GM19240 (cell line): Measurements from ENCODE around the gene OR9Q1.

ENCODE experiments used
- DNase-seq: peaks from one replicate; pipeline ENCODE4 v3.0.0; 2011; ENCODE audit warnings: low spot score; ENCODE audit not compliant: insufficient read length

Gene OR9Q1

GRCh38 chr11:58030653-58031052 lies 7.0 kb downstream of the OR9Q1 start, which contains the start of gene OR6Q1:
Gene OR6Q1, plus strand, starts transcription at chr11:58030953. Its CDS starts 0 bp downstream, at chr11:58030953.
- no peak for DNase-seq

GRCh38 chr11:58034471-58034870 lies 10.8 kb downstream of the OR9Q1 start:
- DNase-seq: no peak

- no peak for DNase-seq
Measured at GRCh38 chr11:58039589-58039988, 15.9 kb downstream of the OR9Q1 start.

- no peak for DNase-seq
Measured at GRCh38 chr11:58043379-58043778, 19.7 kb downstream of the OR9Q1 start.

GRCh38 chr11:58046231-58046630 lies 22.6 kb downstream of the OR9Q1 start:
- DNase-seq: no peak

GRCh38 chr11:58047818-58048217 lies 24.1 kb downstream of the OR9Q1 start:
- no peak for DNase-seq

- DNase-seq: no peak
Measured at GRCh38 chr11:58055806-58056401, 32.2 kb downstream of the OR9Q1 start.

- DNase-seq: no peak
Measured at GRCh38 chr11:58057481-58057880, 33.8 kb downstream of the OR9Q1 start.

- no peak for DNase-seq
Measured at GRCh38 chr11:58058276-58059006, 34.8 kb downstream of the OR9Q1 start.

GRCh38 chr11:58059007-58059350 lies 35.3 kb downstream of the OR9Q1 start:
- DNase-seq: no peak

- no peak for DNase-seq
Measured at GRCh38 chr11:58060535-58060934, 36.9 kb downstream of the OR9Q1 start.

GRCh38 chr11:58060939-58061672 lies 37.4 kb downstream of the OR9Q1 start:
- DNase-seq: no peak

GRCh38 chr11:58061813-58062212 lies 38.1 kb downstream of the OR9Q1 start:
- DNase-seq: no peak

- DNase-seq: no peak
Measured at GRCh38 chr11:58067685-58068084, 44.0 kb downstream of the OR9Q1 start.

GRCh38 chr11:58068655-58069054 lies 45.0 kb downstream of the OR9Q1 start:
- no peak for DNase-seq

GRCh38 chr11:58070585-58070984 lies 46.9 kb downstream of the OR9Q1 start:
- no peak for DNase-seq

- DNase-seq: no peak
Measured at GRCh38 chr11:58075781-58076180, 52.1 kb downstream of the OR9Q1 start.

GRCh38 chr11:58086528-58086927 lies 62.8 kb downstream of the OR9Q1 start:
- no peak for DNase-seq

- DNase-seq: no peak
Measured at GRCh38 chr11:58097437-58097836, 73.8 kb downstream of the OR9Q1 start.

- DNase-seq: no peak
Measured at GRCh38 chr11:58121096-58121495, 97.4 kb downstream of the OR9Q1 start.

- DNase-seq: no peak
Measured at GRCh38 chr11:58125469-58125868, 101.8 kb downstream of the OR9Q1 start, which contains the start of gene OR9I1. Gene OR9I1, minus strand, starts transcription at chr11:58125530. Its CDS starts 6,086 bp downstream, at chr11:58119444.

GRCh38 chr11:58127350-58127749 lies 103.7 kb downstream of the OR9Q1 start:
- no peak for DNase-seq
